ENCODE measurements around the gene APH1B. TPM values are rescaled to one million over a fixed set of nuclear protein-coding genes. Genes with fewer than 3 reads are reported as not detected.

APH1B gene
- total RNA-seq, 1 experiment from 2014 or later: 20.9 TPM

DNA sequence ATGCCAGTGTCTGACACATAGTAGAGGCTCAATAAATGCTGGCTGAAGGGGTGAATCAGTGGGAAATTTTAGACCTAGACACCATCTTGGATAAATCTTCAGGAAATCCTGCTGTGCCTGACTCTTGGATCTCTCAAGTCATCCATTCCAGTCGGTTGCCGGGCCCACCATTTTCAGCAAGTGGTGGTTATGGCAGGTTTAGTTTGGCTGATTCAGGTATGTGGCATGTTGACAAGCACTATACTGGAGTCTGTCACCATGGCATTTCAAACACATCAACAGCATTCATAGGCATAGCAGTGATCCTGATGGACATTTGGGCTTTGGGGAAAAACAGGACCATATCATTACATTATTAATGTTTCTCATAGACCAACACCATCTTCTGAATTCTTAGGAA, 25.7 kb upstream of the APH1B start:
- Histone ChIP-seq H3K27me3 (ENCODE audit: insufficient read depth, low read length) (no peaks in the 10 kb centered on the region), H3K4me2 (ENCODE audit: insufficient read depth, insufficient read length, low read length) (no peak overlapping the region), H3K27ac (ENCODE audit: insufficient read length, low read depth, low read length) (no peak overlapping the region), H2AFZ (ENCODE audit: low read length) (no peak overlapping the region), H3T11ph (ENCODE audit: low read length) (no peak overlapping the region), H4K91ac (ENCODE audit: insufficient read length, low read depth, low read length) (no peak overlapping the region), H3K23me2 (ENCODE audit: insufficient read length, low read depth, low read length, poor library complexity, severe bottlenecking) (no peaks in the 10 kb centered on the region), H2BK12ac (ENCODE audit: insufficient read length, low read depth, low read length) (no peak overlapping the region), H3K23ac (ENCODE audit: insufficient read length, low read depth, low read length) (no peak overlapping the region), H3K4me1 (ENCODE audit: insufficient read depth, low read length) (no peaks in the 10 kb centered on the region; the same call in 1 of the 2 replicates), H2BK5ac (ENCODE audit: insufficient read length, low read length) (no peak overlapping the region), H3K18ac (ENCODE audit: insufficient read length, low read depth, low read length) (no peak overlapping the region), H3K79me1 (ENCODE audit: insufficient read depth, low read depth, low read length, poor library complexity, severe bottlenecking) (no peaks in the 10 kb centered on the region), H3K79me2 (ENCODE audit: insufficient read depth, low read length) (no peaks in the 10 kb centered on the region), H3K14ac (ENCODE audit: insufficient read depth, low read length) (no peak overlapping the region), H2AK5ac (ENCODE audit: insufficient read length, low read length) (no peak overlapping the region), H3K9ac (ENCODE audit: extremely low read depth, insufficient read length, low read length) (no peak overlapping the region), H4K20me1 (ENCODE audit: control insufficient read depth, insufficient read depth, insufficient read length) (no peaks in the 10 kb centered on the region), H2BK120ac (ENCODE audit: low read depth, low read length, poor library complexity, severe bottlenecking) (no peak overlapping the region), H4K5ac (ENCODE audit: insufficient read length, low read depth, low read length) (no peak overlapping the region), H2BK15ac (ENCODE audit: low read depth, low read length) (no peak overlapping the region), H3K56ac (ENCODE audit: insufficient read length, low read depth, low read length) (no peak overlapping the region), H2BK20ac (ENCODE audit: low read depth, low read length, poor library complexity, severe bottlenecking) (no peak overlapping the region), H3K9me3 (ENCODE audit: control insufficient read depth, low read depth, low read length) (no peaks in the 10 kb centered on the region), H4K8ac (replicated peaks; ENCODE audit: insufficient read length, low read depth, low read length) (no peak overlapping the region), H3K4ac (ENCODE audit: low read depth, low read length) (no peak overlapping the region)
- Mint-ChIP-seq H3K4me1 (peaks cover 18 to 20% of the 10 kb centered on the region in 2 experiments), H3K27ac (no peak overlapping the region), H3K27me3 (ENCODE audit: low read depth) (no peaks in the 10 kb centered on the region), H3K36me3 (ENCODE audit: insufficient read depth in 1 of 3, low read depth in 3 of 3) (peaks cover 3 to 20% (median 10%) of the 10 kb centered on the region in 3 experiments), H3K4me3 (no peak overlapping the region), H3K9me3 (no peaks in the 10 kb centered on the region)
- no peak for DNase-seq
- no CpG with 5 or more reads among the region's 2 CpGs for WGBS (ENCODE audit: extremely low coverage, insufficient read length, low lambda C conversion rate)
- TF ChIP-seq, protein P1, sequence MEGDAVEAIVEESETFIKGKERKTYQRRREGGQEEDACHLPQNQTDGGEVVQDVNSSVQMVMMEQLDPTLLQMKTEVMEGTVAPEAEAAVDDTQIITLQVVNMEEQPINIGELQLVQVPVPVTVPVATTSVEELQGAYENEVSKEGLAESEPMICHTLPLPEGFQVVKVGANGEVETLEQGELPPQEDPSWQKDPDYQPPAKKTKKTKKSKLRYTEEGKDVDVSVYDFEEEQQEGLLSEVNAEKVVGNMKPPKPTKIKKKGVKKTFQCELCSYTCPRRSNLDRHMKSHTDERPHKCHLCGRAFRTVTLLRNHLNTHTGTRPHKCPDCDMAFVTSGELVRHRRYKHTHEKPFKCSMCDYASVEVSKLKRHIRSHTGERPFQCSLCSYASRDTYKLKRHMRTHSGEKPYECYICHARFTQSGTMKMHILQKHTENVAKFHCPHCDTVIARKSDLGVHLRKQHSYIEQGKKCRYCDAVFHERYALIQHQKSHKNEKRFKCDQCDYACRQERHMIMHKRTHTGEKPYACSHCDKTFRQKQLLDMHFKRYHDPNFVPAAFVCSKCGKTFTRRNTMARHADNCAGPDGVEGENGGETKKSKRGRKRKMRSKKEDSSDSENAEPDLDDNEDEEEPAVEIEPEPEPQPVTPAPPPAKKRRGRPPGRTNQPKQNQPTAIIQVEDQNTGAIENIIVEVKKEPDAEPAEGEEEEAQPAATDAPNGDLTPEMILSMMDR (conservative IDR thresholded peaks at IDR 0.05): no peak
